HG03139 (cell line): ENCODE measurements around the gene HOXD9.

Experiments used
- ATAC-seq: cut with Tn5 transposase; IDR thresholded peaks from one replicate; pipeline ENCODE4 v1.9.1; 2021; ENCODE audit not compliant: unreplicated experiment

HOXD9 gene

DNA sequence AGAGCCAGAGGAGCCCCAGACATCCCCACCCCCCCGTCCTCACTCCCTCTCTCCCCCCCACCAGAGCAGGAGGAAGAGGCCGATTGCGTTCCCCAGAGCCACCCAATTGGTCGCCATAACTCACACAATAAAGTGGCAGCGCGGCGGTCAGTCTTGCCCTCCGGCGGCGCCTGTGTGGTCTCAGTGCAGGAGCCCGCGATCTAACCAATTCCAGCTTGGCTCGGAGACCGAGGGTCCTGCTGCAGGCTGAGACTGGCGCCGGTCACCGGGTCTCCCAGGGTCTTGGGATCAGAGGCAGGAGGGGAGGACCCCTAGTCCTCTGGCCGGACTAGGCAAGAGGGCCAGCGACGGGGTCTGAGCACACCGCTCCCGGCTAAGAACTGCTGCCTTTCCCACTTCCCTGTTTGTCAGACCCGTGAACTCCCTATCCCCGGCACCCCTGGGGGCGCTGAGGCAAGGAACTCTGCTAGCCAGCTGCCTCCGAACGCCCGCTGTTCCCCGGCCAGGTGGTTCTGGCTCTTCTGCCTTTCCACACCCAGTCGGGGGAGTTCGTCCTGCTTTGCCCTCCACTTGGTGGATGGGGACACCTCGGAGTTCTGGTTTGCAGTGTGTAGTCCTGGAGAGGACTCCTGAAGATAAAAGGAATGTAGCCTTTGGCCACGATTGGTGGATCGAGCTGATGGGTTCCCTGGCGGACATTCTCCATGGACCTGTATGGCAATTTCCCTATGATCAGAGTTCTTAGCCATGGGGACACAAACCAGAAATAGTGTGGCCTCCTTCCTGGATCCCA lies 24.0 kb upstream of the HOXD9 start:
- no peak for ATAC-seq

DNA sequence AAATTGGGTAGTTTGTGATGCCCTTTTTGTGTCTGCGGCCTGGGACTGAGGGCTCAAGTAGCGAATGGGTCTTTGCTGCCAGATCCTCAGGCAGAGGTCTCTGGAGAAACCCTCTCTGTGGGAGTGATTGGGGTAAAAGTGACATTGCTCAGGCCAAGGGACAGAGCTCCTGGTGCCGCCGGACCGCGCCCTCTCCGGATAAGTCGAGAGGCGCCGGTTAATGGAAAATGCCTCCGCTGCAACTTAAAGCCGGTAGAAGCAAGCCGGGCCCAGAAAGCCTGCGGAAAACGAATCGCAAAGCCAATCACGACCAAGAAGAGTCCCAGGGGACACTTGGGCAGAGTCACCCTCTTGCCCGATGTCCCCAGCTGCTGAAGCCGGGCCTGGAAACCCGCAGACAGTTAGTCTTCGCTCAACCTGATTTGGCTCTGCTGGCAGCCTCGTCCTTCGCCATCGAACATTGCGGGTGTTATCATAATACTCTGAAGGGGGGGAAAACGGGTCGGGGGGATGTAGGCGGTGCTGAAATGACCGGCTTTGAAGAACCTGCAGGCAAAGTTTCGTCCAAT lies 23.3 kb upstream of the HOXD9 start:
- no peak for ATAC-seq

- ATAC-seq = no peak
Observed at GRCh38 chr2:176099728-176100546, 22.6 kb upstream of the HOXD9 start, which contains the start of gene HOXD12. Gene HOXD12 (plus strand): TSS chr2:176099795. CDS start chr2:176099802, 7 bp downstream.

GRCh38 chr2:176100547-176101140 lies 21.9 kb upstream of the HOXD9 start:
- ATAC-seq = no peak

DNA sequence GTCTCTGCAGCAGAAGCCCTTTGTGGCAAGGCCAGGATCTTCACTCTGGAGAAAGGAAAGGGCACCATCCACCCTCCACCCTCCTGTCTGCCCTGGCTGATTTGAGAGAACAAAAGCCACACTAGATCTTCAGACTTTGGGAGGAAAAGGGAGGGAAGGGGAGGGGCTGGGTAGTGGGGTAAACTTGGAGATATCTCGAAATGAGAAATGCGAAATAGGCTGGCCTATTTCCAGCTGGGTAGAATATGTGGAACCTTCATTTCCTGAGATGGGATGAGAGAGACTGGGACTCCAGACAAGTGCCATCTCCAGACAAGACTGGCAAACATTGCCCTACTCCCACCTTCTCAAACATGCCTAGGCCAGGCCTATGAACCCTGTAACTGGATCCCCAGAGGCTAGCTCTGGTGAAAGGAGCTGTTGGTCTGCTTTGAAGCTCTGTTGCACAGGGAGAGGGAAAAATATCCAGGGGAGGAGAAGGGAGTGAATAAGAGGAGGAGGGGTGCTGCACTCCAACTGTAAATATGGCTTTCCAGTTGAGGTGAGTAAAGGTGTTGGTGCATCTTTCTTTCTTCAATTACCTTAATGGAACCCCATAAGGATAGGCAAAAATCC lies 21.2 kb upstream of the HOXD9 start:
- ATAC-seq = no peak

GRCh38 chr2:176101842-176102241 lies 20.7 kb upstream of the HOXD9 start:
- ATAC-seq = no peak

DNA sequence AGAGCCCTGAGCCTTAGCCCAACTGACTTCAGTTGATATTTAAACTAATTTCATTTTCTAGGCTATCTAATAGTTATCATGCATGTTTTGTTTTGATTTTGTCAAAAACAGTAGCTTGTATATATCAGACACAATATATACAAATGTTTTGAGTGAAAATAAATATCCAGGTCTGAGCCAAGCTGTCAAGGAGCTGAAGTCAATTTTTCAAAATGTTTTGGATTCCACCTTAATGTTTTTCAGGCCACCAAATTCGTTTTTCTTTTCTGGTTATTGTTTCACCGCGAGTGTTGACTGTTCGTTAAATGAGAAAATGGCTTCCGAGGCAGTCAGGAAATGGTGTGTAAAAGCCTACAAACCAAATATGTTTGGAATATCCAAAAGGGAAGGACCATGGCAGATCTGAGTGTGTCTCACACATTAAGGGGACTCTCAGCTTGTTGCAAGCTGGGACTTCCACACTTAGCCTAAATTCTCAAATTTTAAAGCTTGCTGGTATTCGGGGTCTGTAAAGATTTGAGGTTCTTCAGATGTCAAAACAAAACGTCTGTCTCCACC lies 20.1 kb upstream of the HOXD9 start:
- ATAC-seq = no peak

DNA sequence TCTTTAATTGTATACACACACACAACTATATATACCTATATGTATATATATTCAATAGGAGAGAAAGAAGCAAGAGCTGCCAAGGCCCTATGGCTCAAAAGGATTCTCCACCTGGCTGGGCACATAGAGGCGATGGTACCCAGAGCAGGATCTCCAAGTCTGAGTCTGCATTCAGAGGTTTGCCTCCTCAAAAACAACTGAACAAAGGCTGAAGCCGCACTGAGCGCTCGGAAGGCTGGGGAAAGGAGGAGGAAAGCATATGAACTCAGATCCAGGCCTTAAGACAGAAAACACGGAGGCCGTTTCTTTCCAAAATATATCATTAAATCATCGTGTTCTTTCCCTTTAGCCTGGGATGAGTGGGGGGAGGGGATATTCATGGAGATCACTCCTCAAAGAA lies 19.3 kb upstream of the HOXD9 start:
- no peak for ATAC-seq

DNA sequence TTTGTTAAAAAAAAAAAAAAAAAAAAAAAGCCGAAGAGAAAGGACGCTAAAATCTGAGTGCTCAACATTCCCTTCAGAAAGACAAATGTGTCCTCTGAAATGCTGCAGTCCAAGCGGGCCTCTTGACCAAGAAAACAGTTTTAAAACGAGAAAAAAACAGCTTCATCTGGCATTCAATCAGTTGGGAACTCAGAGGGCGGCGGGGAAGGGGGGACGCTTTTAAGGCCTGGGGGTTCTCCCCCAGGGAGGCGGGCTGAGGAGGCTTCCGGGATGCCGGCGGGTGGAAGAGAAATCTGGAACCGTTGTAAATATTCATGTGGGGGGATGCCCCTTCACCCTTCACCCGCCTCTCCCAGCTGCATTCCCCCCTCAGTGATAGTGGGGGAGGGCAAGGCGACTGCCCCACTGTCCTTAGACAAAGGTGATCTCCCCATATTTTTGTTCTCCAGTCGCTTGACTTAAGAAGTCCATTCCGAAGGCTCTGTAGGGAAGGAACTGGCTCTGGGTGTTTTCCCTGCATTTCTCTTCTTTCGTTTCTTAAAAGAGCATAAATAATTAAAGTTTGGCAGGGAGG lies 18.7 kb upstream of the HOXD9 start:
- ATAC-seq = no peak

DNA sequence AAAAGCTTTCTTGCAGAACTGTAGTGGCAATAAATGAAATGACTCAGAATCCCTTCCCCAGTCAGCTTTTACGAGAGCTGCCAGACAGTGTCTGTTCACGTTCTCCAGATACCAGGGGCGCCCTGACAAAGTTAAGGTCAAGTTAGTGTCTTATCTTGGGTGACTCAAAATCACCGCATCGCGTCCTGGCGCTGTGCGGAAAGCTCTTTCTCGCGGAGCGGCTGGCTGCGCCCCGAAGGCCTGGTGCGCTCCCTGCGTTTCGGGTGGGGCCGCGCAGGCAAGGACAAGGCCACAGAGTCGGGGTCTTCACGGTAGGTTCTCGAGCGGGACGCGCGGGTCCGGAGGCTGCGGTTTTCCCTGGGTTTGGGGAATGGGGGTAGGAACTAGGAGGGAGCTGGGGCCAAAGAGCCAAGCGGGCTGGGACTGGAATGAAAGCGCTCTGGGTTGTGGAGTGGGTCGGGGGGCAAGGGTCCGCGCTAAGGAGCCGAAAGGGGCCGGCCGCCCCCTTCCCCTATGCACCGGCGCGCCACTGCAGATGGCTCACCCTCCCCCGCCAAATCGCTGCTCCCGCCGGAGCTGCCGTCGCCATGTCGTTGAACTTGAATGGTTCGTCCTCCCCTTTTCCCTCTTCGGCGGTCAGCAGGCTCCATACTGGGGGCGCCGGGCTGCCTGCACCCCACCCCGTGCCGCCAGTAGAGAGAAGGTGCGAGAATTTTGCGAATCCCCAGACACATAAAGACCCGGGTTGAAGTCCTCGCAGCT lies 18.0 kb upstream of the HOXD9 start:
- no peak for ATAC-seq

- ATAC-seq = no peak
Observed at GRCh38 chr2:176105078-176105729, 17.3 kb upstream of the HOXD9 start.

- ATAC-seq = no peak
Observed at GRCh38 chr2:176105730-176106580, 16.6 kb upstream of the HOXD9 start.

- ATAC-seq = no peak
Observed at GRCh38 chr2:176106581-176107539, 15.7 kb upstream of the HOXD9 start, which contains the start of gene HOXD11. Gene HOXD11 (plus strand): TSS chr2:176107280. CDS start chr2:176107356, 76 bp downstream.

- ATAC-seq = no peak
Observed at GRCh38 chr2:176107731-176108181, 14.8 kb upstream of the HOXD9 start.

DNA sequence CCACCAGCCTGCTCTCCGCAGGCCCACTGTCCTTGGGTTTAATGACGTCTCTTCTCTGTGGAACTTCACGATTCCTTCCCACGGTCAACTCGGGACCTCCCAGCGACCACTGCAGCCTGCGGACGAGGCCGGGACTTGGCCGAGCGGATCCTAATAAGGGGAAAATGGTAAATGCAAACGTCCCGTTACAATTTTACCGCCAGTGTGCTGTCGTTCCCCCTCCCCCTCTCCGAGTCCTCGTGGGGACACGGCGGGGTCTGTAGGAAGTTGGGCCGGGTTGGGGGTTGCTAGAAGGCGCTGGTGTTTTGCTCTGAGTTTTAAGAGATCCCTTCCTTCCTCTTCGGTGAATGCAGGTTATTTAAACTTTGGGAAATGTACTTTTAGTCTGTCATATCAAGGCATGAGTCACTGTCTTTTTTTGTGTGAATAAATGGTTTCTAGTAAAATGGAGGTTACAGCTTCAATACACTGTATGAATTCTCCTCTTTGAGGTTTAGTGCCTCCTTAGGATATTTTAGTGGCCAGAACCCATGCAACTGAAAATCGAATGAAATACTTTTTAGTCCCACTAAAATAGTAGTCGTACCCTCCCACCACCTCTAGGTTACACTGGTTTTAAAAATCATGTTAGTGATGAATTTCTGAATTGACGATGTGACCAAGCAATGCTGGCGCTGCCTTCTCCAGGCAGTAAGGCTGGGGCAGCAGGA lies 13.2 kb upstream of the HOXD9 start:
- ATAC-seq = no peak

- no peak for ATAC-seq
Observed at GRCh38 chr2:176109946-176110345, 12.6 kb upstream of the HOXD9 start.
